GM12878 (cell line): Measurements from ENCODE around the gene ZNF407. TPM values are rescaled to one million over a fixed set of nuclear protein-coding genes. Genes with fewer than 3 reads are reported as not detected.

Source experiments
- ATAC-seq: fragments of 200-7000 bp; cut with Tn5 transposase; 3 replicates; pipeline ENCODE4 v1.9.1; 2020; ENCODE audit warnings: mild to moderate bottlenecking, moderate library complexity
- BruUV-seq: library from RNA; stranded (reverse); fragments of 400-500 nt; replicated peaks from 2 replicates; lab custom pipeline; 2021; lab: Mats Ljungman, UMichigan
- CTCF ChIA-PET: fragments of 300-600 bp; sonication (Branson Sonifier 250); formaldehyde crosslinking; extraction: SDS; loops from one replicate; lab custom pipeline; 2021; ENCODE audit warnings: inconsistent platforms; lab: Yijun Ruan, JAX
- POLR2A ChIA-PET: fragments of 350-600 bp; formaldehyde crosslinking; extraction: SDS; loops from one replicate; lab custom pipeline; 2021; ENCODE audit warnings: inconsistent platforms; lab: Charles Lee
- RAD21 ChIA-PET: fragments of 300-600 bp; sonication (Branson Sonifier 250); formaldehyde crosslinking; loops from one replicate; lab custom pipeline; 2023; ENCODE audit warnings: antibody characterized with exemption; ENCODE audit not compliant: unreplicated experiment; lab: Charles Lee
- SMC1A ChIA-PET: fragments of 300-600 bp; sonication (Branson Sonifier 250); formaldehyde crosslinking; loops from one replicate; lab custom pipeline; 2023; ENCODE audit not compliant: unreplicated experiment, uncharacterized antibody; lab: Charles Lee
- DNase-seq: peaks from one replicate; pipeline ENCODE4 v3.0.0-alpha.2; 2011; ENCODE audit warnings: low read depth, low spot score
- FAIRE-seq: peaks from 3 replicates; lab custom pipeline; 2011; peaks lifted over from hg19 to GRCh38; lab: Jason Lieb, UNC
- H2AFZ ChIP-seq: 2 replicates; pipeline ENCODE4 v1.6.0; 2011; ENCODE audit warnings: low read depth, low read length, control low read depth; ENCODE audit not compliant: control insufficient read depth
- H3K27ac ChIP-seq: 2 replicates; pipeline ENCODE4 v1.5.1; 2011; ENCODE audit warnings: control low read depth; ENCODE audit not compliant: control insufficient read depth, insufficient read depth
- H3K27me3 ChIP-seq, 2 experiments: replicated peaks in 1 of 2; 2 replicates each; pipeline versions ENCODE4 v1.6.0 to v1.6.1; 2011; ENCODE audit warnings: low read length in 1 of 2; ENCODE audit not compliant: control insufficient read depth in 2 of 2, insufficient read depth in 2 of 2
- H3K36me3 ChIP-seq, 2 experiments: 2 replicates each; pipeline ENCODE4 v1.5.1; 2011; ENCODE audit warnings: low read length in 1 of 2; ENCODE audit not compliant: control insufficient read depth in 2 of 2, insufficient read depth in 2 of 2
- H3K4me1 ChIP-seq: 2 replicates; pipeline ENCODE4 v1.6.1; 2011; ENCODE audit warnings: mild to moderate bottlenecking, low read length, moderate library complexity, mixed read lengths; ENCODE audit not compliant: control insufficient read depth, insufficient read depth
- H3K4me2 ChIP-seq: 2 replicates; pipeline ENCODE4 v1.6.0; 2011; ENCODE audit warnings: control low read depth; ENCODE audit not compliant: control insufficient read depth, insufficient read depth
- H3K4me3 ChIP-seq: fragments of 200-600 bp; sonication (generic); 2 replicates; pipeline ENCODE4 v1.5.1; 2016
- H3K79me2 ChIP-seq: 2 replicates; pipeline ENCODE4 v1.6.0; 2011; ENCODE audit warnings: low read length; ENCODE audit not compliant: control insufficient read depth, insufficient read depth
- H3K9ac ChIP-seq: 2 replicates; pipeline ENCODE4 v1.8.0; 2011; ENCODE audit warnings: low read length, control low read depth, mixed read lengths; ENCODE audit not compliant: control insufficient read depth, insufficient read depth
- H3K9me3 ChIP-seq: replicated peaks from 3 replicates; pipeline ENCODE4 v1.5.1; 2011; ENCODE audit warnings: mild to moderate bottlenecking, low read length; ENCODE audit not compliant: control insufficient read depth, insufficient read depth
- H4K20me1 ChIP-seq: 2 replicates; pipeline ENCODE4 v1.6.0; 2011; ENCODE audit not compliant: control insufficient read depth, insufficient read depth
- BMI1 ChIP-seq: fragments of 450-650 bp; IDR thresholded peaks from 2 replicates; pipeline ENCODE4 v1.6.1; 2016; ENCODE audit warnings: mild to moderate bottlenecking, moderate library complexity, borderline replicate concordance
- BRCA1 ChIP-seq: IDR thresholded peaks from 2 replicates; pipeline ENCODE4 v1.6.1; 2011; ENCODE audit warnings: low read depth, low read length, improper control_type of control experiment
- DPF2 ChIP-seq: fragments of 450-650 bp; IDR thresholded peaks from 2 replicates; pipeline ENCODE4 v1.6.1; 2017; ENCODE audit warnings: mild to moderate bottlenecking
- NFYA ChIP-seq: IDR thresholded peaks from 2 replicates; pipeline ENCODE4 v1.6.1; 2011; ENCODE audit warnings: low read depth, mild to moderate bottlenecking, low read length, improper control_type of control experiment, borderline replicate concordance
- PML ChIP-seq: IDR thresholded peaks from 2 replicates; pipeline ENCODE4 v1.6.1; 2012; ENCODE audit warnings: low read length, inconsistent platforms
- RAD51 ChIP-seq: fragments of 450-650 bp; IDR thresholded peaks from 2 replicates; pipeline ENCODE4 v1.6.1; 2016; ENCODE audit warnings: moderate library complexity, mild to moderate bottlenecking, inconsistent platforms
- RFX5 ChIP-seq: IDR thresholded peaks from 2 replicates; pipeline ENCODE4 v1.6.1; 2011; ENCODE audit warnings: low read depth, low read length, improper control_type of control experiment
- SPI1 ChIP-seq: IDR thresholded peaks from 2 replicates; pipeline ENCODE4 v1.6.1; 2011; ENCODE audit warnings: low read depth, mild to moderate bottlenecking, low read length, moderate library complexity, borderline replicate concordance; ENCODE audit not compliant: insufficient read depth
- STAT1 ChIP-seq: fragments of 450-650 bp; conservative IDR thresholded peaks from 2 replicates; pipeline ENCODE4 v1.6.1; 2014; ENCODE audit warnings: antibody characterized with exemption, mild to moderate bottlenecking
- SUPT20H ChIP-seq: IDR thresholded peaks from 2 replicates; pipeline ENCODE4 v1.6.1; 2011; ENCODE audit warnings: low read depth, mild to moderate bottlenecking, low read length, moderate library complexity, borderline replicate concordance; ENCODE audit not compliant: control insufficient read depth
- YBX1 ChIP-seq: fragments of 450-650 bp; IDR thresholded peaks from 2 replicates; pipeline ENCODE4 v1.6.1; 2016; ENCODE audit warnings: antibody characterized with exemption
- ZNF207 ChIP-seq: fragments of 450-650 bp; IDR thresholded peaks from 2 replicates; pipeline ENCODE4 v1.6.1; 2014; ENCODE audit warnings: antibody characterized with exemption, mild to moderate bottlenecking, borderline replicate concordance
- ZNF217 ChIP-seq: fragments of 450-650 bp; IDR thresholded peaks from 2 replicates; pipeline ENCODE4 v1.6.1; 2017; ENCODE audit warnings: antibody characterized with exemption, mild to moderate bottlenecking
- WGBS: methylation state at CpG from one replicate; pipeline ENCODE4 v1.1.6; 2016; ENCODE audit warnings: low lambda C conversion rate; ENCODE audit not compliant: insufficient replicate concordance, insufficient coverage; ENCODE audit errors: missing lambda C conversion rate; 5-methylcytosine and 5-hydroxymethylcytosine counted together
- in situ Hi-C: fragments of 300-500 bp; cut with MboI; formaldehyde crosslinking; loops from 9 replicates; pipeline ENCODE4 v1.14.3; 2018; ENCODE audit warnings: mixed read lengths
- intact Hi-C: fragments of 100-400 bp; cut with micrococcal nuclease; formaldehyde crosslinking; loops from one replicate; pipeline ENCODE4 v1.14.2; 2022; ENCODE audit not compliant: unreplicated experiment
- polyA plus RNA-seq, 11 experiments: library from polyadenylated mRNA; depleted of rRNA in 4 of 11; unstranded in 6 of 11; stranded (reverse) in 5 of 11; fragments of >200 nt; fragmentation: Nextera tagmentation in 4 of 11; fragmentation: Illumina TruSeq in 1 of 11; extraction: Ambion mirVana in 4 of 11; extraction: Trizol in 1 of 11; gene quantifications; 1 replicate in 1 of 11; 2 replicates in 10 of 11; pipeline versions ENCODE4 v1.2.1 to v1.2.3, GENCODE V29; 2011 to 2016; ENCODE audit warnings: inconsistent platforms in 2 of 11, missing spikeins in 2 of 11, low read depth in 1 of 11
- total RNA-seq, 4 experiments: library from RNA; depleted of rRNA in 3 of 4; stranded (reverse); fragments of >200 nt in 3 of 4; fragmentation: Illumina TruSeq in 1 of 4; extraction: Trizol in 1 of 4; gene quantifications; 2 replicates each; pipeline versions ENCODE4 v1.2.1 to v1.2.3, GENCODE V29; 2013 to 2021
- TF ChIP-seq, protein P1 (sequence below): IDR thresholded peaks from 2 replicates; pipeline ENCODE4 v1.6.1; 2011; ENCODE audit warnings: mild to moderate bottlenecking, low read depth, low read length, moderate library complexity; ENCODE audit not compliant: insufficient replicate concordance
- TF ChIP-seq, protein P2 (sequence below): IDR thresholded peaks from 2 replicates; pipeline ENCODE4 v1.6.1; 2011; ENCODE audit warnings: borderline replicate concordance, low read depth, mild to moderate bottlenecking, moderate library complexity, low read length; ENCODE audit not compliant: insufficient read depth, poor library complexity, severe bottlenecking
- TF ChIP-seq, protein P3 (sequence below): IDR thresholded peaks from 2 replicates; pipeline ENCODE4 v1.6.1; 2012; ENCODE audit warnings: mild to moderate bottlenecking, low read depth, low read length
- TF ChIP-seq, protein P4 (sequence below): fragments of 450-650 bp; IDR thresholded peaks from 2 replicates; pipeline ENCODE4 v1.6.1; 2017; ENCODE audit warnings: borderline replicate concordance

The ZNF407 gene
- total and polyA plus RNA-seq, 10 of the 15 experiments (the other 5 are each of a cell fraction or from before 2014, with no cell fraction given): 0.69 to 11.6 (median 5.3) TPM

DNA sequence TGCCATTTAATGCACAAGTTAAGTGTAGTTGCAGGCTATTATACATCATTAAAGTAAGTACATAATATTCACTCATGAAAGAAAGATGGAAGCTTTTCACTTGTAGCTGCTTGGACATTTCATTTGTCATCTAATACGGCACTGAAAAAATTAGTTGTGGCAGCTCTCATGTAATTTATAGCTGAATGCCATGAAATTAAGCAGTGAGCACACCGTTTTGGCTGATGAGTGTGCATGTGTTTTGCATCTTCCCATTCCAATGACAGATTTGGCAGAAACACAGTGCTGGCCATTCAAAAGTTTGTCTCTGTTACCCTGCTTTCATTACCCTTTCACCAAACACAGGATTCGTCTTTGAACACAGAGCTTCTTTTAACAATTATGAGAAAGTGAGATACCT is 437.3 kb downstream of the ZNF407 start:
- DNase-seq (no peak), ATAC-seq (no peak), FAIRE-seq (no peak)
- TF ChIP-seq, protein P1, sequence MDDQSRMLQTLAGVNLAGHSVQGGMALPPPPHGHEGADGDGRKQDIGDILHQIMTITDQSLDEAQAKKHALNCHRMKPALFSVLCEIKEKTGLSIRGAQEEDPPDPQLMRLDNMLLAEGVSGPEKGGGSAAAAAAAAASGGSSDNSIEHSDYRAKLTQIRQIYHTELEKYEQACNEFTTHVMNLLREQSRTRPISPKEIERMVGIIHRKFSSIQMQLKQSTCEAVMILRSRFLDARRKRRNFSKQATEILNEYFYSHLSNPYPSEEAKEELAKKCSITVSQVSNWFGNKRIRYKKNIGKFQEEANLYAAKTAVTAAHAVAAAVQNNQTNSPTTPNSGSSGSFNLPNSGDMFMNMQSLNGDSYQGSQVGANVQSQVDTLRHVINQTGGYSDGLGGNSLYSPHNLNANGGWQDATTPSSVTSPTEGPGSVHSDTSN: no peak
- TF ChIP-seq STAT1 (no peak), RFX5 (no peak), DPF2 (no peak), SPI1 (no peak), BRCA1 (no peak), PML (no peak), NFYA (no peak), RAD51 (no peak), SUPT20H (no peak), YBX1 (no peak), ZNF217 (no peak), BMI1 (no peak), ZNF207 (no peak)
- TF ChIP-seq, protein P2, sequence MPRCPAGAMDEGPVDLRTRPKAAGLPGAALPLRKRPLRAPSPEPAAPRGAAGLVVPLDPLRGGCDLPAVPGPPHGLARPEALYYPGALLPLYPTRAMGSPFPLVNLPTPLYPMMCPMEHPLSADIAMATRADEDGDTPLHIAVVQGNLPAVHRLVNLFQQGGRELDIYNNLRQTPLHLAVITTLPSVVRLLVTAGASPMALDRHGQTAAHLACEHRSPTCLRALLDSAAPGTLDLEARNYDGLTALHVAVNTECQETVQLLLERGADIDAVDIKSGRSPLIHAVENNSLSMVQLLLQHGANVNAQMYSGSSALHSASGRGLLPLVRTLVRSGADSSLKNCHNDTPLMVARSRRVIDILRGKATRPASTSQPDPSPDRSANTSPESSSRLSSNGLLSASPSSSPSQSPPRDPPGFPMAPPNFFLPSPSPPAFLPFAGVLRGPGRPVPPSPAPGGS: no peak
- TF ChIP-seq, protein P3, sequence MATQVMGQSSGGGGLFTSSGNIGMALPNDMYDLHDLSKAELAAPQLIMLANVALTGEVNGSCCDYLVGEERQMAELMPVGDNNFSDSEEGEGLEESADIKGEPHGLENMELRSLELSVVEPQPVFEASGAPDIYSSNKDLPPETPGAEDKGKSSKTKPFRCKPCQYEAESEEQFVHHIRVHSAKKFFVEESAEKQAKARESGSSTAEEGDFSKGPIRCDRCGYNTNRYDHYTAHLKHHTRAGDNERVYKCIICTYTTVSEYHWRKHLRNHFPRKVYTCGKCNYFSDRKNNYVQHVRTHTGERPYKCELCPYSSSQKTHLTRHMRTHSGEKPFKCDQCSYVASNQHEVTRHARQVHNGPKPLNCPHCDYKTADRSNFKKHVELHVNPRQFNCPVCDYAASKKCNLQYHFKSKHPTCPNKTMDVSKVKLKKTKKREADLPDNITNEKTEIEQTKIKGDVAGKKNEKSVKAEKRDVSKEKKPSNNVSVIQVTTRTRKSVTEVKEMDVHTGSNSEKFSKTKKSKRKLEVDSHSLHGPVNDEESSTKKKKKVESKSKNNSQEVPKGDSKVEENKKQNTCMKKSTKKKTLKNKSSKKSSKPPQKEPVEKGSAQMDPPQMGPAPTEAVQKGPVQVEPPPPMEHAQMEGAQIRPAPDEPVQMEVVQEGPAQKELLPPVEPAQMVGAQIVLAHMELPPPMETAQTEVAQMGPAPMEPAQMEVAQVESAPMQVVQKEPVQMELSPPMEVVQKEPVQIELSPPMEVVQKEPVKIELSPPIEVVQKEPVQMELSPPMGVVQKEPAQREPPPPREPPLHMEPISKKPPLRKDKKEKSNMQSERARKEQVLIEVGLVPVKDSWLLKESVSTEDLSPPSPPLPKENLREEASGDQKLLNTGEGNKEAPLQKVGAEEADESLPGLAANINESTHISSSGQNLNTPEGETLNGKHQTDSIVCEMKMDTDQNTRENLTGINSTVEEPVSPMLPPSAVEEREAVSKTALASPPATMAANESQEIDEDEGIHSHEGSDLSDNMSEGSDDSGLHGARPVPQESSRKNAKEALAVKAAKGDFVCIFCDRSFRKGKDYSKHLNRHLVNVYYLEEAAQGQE: no peak
- TF ChIP-seq, protein P4, sequence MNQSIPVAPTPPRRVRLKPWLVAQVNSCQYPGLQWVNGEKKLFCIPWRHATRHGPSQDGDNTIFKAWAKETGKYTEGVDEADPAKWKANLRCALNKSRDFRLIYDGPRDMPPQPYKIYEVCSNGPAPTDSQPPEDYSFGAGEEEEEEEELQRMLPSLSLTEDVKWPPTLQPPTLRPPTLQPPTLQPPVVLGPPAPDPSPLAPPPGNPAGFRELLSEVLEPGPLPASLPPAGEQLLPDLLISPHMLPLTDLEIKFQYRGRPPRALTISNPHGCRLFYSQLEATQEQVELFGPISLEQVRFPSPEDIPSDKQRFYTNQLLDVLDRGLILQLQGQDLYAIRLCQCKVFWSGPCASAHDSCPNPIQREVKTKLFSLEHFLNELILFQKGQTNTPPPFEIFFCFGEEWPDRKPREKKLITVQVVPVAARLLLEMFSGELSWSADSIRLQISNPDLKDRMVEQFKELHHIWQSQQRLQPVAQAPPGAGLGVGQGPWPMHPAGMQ: no peak
- H2AFZ ChIP-seq: no peak overlapping the region
- no peaks in the 10 kb centered on the region for H3K79me2 ChIP-seq
- no TSS peak for BruUV-seq
- no peak overlapping the region for H3K9ac ChIP-seq
- no peak overlapping the region for H3K4me2 ChIP-seq
- intact Hi-C loops (no loop called here), in situ Hi-C loops (no loop called here)
- no peaks in the 10 kb centered on the region for H3K4me1 ChIP-seq
- ChIA-PET SMC1A (interaction anchor here (0.7 to 2.4 kb wide), 3 partner anchors 9 to 270 kb away, joined by 3 to 7 read pairs (median 4); no protein-coding TSS in a partner anchor), CTCF (interaction anchor here (0.5 to 2.9 kb wide), 3 partner anchors 8 to 444 kb away, joined by 3 to 15 read pairs (median 4); no protein-coding TSS in a partner anchor), RAD21 (interaction anchor here (1.2 to 1.4 kb wide), 2 partner anchors 11 to 42 kb away, joined by 3 to 5 read pairs; no protein-coding TSS in a partner anchor), POLR2A (interaction anchor here (0.9 kb wide), 1 partner anchor 10 kb away, joined by 3 read pairs; no protein-coding TSS in a partner anchor)
- 80% methylated on average over 3 of the region's 3 CpGs for WGBS
- no peak overlapping the region for H3K27ac ChIP-seq
- no peaks in the 10 kb centered on the region for H4K20me1 ChIP-seq
- no peak overlapping the region for H3K4me3 ChIP-seq
- no peaks in the 10 kb centered on the region for H3K36me3 ChIP-seq
- no peaks in the 10 kb centered on the region for H3K9me3 ChIP-seq
- no peaks in the 10 kb centered on the region for H3K27me3 ChIP-seq
